ENCODE results near the gene ALG12.
"Not testable (repeated sequence)": the region's sequence is repeated elsewhere in the genome, so short reads cannot be mapped to it uniquely, and the experiment has no call there.

ALG12 gene

DNA sequence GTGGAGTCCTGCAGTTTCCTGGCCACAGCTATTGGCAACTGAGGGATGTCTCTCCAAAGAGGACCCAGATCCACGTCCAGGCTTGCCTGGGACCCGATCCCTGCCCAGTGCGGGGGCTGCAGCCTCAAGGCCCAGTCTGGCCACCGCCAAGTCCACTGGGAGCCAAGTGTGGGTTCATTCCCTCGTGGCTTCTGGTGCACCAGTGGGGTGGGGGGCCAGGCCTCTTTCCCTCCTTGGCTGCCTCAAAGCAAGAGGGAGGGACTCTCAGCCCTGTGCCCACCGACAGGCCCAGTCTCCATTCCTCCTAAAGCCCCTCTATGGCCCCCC is 29.0 kb upstream of the ALG12 start:
- H3K4me3 ChIP-seq (ENCODE audit: low read depth, low read length): no peak overlapping the region

DNA sequence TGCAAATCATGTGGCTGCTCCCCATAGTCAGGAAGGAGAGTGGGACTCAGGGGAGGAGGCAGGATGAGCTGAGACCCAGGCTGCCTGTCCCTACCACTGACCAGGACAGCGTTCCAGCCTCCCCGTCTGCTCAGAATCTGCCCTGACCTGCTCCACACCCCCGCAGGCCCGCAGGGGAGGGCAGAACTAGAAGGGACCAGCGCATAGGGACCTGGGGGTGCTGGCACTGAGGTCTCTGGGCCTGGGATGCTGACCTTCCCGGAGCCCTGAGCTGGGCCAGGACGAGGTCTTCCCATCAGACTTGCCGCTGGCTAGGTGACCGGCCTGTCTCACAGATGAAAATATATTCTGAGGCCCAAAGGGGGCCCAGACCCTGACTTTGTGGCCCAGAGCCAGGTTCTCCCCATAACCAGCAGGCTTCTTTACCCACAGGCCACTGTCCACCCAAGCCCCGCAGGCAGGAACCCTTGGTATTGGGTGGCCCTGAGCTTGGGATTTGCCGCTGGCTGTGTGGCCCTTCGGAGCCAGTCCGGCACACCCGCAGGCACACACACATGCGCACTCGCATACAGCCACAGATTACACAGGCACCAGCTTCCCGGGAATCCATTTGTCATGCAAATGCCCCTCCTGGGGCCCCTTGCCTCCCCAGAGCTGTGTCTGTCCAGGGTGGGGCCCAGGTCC is 28.5 kb upstream of the ALG12 start:
- no peak overlapping the region for H3K4me3 ChIP-seq (ENCODE audit: low read depth, low read length)

DNA sequence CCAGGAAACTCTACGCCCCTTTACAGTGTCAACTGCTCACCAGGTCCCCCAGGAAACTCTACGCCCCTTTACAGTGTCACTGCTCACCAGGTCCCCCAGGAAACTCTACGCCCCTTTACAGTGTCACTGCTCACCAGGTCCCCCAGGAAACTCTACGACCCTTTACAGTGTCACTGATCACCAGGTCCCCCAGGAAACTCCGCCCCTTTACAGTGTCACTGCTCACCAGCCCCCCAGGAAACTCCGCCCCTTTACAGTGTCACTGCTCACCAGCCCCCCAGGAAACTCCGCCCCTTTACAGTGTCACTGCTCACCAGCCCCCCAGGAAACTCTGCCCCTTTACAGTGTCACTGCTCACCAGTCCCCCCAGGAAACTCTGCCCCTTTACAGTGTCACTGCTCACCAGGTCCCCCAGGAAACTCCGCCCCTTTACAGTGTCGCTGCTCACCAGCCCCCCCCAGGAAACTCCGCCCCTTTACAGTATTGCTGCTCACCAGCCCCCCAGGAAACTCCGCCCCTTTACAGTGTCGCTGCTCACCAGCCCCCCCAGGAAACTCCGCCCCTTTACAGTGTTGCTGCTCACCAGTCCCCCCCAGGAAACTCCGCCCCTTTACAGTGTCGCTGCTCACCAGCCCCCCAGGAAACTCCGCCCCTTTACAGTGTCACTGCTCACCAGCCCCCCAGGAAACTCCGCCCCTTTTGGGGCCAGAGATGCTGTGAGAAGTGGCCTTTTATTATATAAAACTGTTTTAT is 27.0 kb upstream of the ALG12 start:
- H3K4me3 ChIP-seq (ENCODE audit: low read depth, low read length): not testable (repeated sequence)

DNA sequence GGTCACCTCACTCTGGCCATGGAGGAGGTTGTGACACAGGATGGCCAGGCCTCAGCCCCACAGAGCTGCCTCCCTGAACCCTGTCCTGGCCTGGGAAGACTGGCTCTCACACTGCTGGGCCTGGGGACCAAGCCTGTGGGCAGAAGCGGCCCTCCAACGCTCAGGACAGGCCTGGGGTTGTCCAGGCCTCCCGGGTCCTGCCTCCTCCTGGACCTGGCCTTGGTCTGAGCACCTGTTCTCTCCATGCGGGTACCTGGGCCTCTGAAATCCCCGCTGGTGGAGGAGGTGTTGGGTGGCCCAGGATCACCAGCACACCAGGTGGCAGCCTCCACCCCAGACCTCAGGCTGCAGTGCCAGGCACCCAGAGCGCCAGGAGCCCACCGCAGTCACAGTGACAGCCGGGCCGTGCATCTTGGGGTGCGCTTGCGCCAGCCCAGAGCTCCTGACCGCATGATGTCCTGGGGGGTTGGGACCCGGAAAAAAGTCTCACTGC is 26.2 kb upstream of the ALG12 start:
- H3K4me3 ChIP-seq (ENCODE audit: low read depth, low read length): no peak overlapping the region

DNA sequence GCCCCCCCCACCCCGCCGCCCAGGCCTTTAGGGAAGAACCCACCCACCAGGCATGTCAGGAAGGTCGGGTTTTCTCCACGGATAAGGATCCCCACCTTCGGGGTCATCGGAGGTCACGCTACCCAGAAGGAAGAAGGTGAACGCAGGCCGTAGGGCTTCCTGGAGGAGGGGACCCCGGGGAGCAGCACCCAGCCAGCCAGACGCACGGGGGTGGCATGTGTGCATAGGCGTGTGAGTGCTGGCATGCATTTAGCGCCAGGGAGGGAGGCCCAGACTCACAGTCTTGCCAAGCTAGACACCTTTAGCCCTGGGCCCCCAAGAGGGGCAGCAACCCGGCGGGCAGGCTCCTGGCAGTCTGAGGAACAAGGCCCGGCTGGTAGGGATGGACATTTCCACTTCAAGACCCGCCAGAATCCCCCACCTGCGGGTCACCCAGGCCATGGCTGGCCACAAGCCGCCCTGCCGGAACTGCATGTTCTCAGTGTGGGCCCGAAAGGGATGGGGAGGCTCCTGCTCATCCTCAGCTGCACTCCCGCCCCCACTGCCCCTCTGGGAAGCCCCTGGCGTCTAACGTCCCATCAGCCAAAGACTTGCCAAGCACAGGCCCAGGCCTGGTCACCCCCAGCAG is 25.6 kb upstream of the ALG12 start:
- H3K4me3 ChIP-seq (ENCODE audit: low read depth, low read length): no peak overlapping the region

DNA sequence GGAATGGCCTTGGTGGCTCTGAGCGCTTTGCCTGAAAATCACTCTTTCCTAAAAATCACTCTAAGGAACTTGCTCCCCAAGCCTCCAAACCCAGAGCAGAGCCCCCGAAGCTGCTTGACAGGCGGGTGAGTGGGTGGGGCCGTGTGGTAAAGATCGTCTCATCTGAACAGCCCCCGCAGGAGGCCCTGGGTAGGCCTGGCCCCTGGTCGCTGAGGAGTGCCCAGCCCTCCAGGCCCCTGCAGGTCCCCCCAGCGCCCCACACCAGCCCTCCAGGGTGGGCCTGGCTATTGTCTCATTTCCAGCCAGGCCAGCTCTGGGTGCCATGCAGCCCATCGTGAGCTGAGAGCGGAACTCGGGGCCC is 25.1 kb upstream of the ALG12 start:
- no peak overlapping the region for H3K4me3 ChIP-seq (ENCODE audit: low read depth, low read length)

DNA sequence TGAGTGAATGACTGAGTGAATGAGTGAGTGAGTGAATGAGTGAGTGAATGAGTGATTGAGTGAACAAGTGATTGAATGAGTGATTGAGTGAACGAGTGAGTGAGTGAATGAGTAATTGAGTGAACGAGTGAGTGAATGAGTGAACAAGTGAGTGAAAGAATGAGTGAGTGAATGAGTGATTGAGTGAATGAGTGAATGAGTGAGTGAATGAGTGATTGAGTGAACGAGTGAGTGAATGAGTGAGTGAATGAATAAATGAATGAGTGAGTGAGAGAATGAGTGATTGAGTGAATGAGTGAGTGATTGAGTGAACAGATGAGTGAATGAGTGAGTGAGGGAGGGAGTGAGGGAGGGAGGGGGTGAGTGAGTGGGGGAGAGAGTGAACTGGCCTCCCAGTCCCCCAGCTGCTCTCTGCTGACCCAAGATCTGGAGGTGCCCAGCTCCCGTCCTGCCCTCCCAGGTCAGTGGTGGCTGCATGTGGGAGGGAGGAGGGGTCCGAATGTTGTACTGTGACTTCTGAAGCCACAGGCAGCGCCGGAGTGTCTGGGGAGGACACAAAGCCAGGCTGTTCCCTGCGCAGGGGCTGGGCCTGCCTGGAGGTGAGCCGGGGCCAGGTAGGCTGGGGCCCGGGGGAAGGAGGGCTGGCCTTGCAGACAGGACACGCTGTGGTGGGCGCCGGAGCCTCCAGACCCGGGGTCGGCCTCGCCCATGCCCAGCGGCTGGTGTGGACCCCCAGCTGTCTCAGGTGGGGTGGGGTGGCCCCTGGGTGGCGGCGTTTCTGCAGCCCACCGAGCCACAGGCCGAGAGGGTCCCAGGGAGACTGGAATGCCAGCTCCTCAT is 24.5 kb upstream of the ALG12 start:
- H3K4me3 ChIP-seq (ENCODE audit: low read depth, low read length): no peak overlapping the region

DNA sequence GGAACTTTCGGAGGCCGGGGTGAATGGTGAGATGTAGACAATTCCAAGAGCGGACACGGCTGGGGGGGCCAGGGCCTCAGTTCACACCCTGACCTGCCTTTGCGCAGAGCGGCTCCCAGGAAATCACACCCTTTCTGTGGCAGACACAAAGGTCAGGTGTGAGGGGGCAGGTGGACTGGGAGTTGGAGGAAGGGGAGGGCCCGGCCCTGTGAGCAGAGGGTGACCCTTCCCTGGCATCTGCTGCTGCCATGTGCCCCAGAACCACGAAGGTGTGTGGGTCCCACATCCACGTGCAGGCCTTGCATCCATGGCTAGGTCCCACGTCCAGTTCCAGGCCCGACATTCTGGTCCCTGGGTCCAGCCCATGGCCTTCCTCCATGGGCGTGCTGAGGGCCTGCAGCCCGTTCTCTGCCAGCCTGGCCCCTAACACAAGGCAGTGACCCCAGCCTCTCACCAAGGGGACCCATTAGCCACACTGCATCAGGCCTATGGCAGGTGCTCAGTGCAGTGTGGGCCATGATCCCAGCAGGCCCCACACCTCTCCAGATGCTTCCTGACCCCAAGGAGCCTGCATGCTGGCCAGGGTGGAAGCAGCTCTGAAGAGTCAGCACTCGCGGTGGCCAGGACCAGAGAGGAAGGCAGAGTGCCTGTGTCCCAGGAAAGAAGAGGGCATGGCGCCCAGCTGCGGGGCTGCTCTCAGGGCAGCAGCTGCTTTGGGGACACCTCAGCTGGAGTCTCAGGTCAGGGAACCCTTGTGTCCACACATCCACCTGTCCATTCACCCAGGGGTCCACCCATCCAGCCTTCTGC is 23.5 kb upstream of the ALG12 start:
- no peak overlapping the region for H3K4me3 ChIP-seq (ENCODE audit: low read depth, low read length)

DNA sequence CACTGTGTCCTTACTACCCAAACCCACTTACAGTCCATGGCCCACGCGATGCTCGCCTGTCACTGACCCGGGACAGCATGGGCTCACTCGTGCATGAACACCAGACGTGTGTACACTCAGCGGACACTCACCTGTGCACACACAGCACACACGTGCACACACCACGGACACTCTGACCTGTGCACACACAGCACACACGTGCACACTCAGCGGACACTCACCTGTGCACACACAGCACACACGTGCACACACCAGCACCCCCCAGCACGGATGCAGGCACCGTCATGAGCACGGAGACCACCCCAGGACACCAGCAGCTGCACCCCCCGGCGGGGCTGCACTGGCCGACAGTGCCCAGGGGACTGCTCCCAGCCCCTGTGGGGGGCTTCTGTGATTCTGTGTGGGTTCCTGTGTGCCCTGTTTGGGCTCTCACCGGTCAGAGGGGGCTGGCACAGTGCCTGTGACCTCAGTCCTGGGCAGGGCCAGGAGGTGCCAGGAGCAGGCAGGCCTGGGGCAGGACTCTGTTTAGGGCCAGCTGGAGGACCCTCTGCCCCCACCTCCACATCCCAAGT is 20.4 kb upstream of the ALG12 start:
- no peak overlapping the region for H3K4me3 ChIP-seq (ENCODE audit: low read depth, low read length)

DNA sequence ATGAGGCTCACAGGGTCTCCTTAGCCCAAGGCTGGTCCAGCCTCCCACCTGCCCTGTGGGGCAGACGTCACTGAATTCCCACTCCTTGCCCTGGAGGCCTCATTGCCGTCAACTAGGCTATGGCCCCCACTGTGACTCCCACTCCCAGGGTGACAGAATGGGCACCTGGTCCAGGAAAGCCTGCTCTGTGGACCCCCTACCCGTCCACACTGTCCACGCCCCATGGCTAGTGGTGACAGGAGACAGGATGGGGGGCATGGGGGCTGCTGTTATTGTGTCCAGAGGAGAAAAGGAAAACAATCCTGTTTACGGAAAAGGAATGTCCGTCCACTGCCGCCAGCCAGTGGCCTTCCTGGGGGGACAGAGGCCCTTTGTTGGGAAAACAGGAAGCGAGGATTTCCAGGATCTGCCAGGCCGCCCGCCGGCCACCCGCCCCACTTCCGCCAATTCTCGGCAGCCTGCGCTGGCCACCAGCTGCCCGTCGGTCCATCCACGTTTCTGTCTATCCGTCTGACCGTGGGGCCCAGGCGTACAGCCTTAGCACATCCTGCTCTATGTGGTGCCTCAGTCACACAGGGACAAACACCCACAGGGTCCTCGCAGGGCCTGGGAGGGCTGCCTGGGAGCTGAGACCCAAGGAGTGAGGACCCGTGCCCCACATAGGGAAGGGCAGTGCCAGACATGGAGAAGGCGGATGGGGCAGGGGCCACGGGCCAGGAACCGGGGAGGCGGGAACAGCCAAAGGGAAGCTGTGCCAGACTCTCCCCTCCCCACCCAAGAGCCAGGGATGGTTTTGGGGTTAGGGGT is 19.7 kb upstream of the ALG12 start:
- no peak overlapping the region for H3K4me3 ChIP-seq (ENCODE audit: low read depth, low read length)

DNA sequence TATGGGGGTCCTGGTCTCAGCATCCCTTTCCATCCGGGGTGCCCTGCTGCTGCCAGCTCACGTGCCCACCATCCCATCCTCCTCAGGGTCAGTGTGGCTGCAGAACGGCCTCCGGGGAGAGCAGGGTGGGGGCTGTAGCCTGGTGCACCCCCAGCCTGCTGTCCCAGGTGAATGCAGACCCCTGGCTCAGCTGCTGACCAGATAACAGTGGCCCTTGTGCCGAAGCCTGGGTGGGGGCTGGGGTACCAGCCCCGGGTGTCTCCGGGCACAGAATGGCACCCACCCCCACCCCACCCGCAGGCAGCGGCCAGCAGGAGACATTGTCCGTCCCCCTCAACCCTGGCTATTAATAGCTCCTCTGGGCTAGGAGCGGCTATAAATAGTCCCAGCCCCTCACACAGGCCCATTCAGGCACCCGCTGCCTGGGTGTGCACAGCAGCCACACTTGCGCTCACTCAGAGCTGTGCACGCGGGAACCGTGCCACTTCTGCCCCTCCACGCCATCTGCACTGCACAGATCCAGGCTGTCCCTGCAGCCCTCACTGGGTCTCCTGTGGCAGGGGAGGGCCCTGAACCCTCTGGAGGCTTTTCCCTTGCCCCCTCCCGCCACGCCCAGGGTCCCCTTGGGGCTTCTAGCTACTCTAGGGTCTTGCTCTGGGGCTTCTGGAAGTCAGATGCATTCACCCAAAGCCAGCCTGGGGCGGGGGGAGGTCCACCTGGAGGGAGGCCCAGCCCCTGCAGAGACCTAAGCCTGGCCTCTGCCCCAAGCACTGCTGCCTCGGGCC is 18.9 kb upstream of the ALG12 start:
- H3K4me3 ChIP-seq (ENCODE audit: low read depth, low read length): no peak overlapping the region

DNA sequence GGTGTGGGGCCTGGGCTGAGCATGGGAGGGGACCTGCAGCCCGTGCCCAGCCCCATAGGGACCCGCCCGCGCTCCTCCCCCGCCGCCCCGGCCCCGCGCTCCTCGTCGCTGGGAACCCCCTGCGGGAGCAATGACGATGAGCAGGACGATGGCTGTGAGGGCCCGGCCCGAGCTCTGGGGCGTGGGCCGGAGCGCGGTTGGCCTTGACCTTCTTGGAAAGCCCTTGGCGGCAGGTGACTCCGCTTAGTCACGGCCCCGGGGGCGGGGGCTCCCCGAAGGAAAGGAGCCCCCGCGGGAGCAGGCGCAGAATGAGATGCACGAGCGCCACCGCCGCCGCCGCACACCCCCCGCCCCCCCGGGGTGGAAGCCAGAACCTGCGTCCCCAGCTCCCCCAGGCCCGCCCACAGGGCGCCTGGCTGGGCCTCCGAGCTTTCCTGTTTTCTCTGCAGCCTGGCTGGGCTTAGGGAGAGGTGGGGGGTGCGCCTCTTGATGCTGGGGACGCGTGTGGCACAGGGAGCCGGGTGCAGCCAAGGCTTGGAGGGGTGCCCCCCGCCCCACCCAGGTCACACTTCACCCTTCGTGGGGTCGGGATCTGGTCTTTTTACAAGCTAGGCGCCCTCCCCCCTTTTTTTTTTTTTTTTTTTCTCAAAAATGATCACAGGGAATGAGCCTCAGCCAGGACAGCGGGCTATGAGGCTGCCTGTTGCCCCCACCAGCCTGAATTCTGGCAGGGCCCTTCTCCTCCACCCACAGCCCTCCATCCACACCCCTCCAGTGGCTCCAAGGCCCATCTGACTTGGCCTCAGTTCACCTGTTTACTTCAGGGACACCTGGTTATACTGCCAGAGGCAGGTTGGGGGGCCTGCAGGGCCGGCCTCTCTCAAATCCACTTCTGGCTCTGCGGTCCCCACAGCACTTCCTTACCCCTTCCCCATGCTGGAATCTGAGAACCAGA is 18.1 kb upstream of the ALG12 start:
- H3K4me3 ChIP-seq (ENCODE audit: low read depth, low read length): peak overlapping the region; percentile 2

DNA sequence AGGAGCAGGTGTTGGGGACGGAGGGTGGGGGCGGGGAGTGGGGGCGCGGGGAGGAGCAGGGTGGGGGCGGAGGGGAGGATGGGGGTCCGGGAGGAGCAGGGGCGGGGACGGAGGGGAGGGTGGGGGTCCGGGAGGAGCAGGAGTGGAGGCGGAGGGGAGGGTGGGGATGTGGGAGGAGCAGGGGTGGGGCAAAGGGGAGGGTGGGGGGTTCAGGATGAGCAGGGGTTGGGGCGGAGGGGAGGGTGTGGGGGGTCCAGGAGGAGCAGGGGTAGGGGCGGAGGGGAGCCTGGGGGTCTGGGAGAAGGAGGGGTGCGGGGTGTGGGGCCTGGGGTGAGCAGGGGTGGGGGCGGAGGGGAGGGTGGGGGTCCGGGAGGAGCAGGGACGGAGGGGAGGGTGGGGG is 17.3 kb upstream of the ALG12 start:
- no peak overlapping the region for H3K4me3 ChIP-seq (ENCODE audit: low read depth, low read length)

DNA sequence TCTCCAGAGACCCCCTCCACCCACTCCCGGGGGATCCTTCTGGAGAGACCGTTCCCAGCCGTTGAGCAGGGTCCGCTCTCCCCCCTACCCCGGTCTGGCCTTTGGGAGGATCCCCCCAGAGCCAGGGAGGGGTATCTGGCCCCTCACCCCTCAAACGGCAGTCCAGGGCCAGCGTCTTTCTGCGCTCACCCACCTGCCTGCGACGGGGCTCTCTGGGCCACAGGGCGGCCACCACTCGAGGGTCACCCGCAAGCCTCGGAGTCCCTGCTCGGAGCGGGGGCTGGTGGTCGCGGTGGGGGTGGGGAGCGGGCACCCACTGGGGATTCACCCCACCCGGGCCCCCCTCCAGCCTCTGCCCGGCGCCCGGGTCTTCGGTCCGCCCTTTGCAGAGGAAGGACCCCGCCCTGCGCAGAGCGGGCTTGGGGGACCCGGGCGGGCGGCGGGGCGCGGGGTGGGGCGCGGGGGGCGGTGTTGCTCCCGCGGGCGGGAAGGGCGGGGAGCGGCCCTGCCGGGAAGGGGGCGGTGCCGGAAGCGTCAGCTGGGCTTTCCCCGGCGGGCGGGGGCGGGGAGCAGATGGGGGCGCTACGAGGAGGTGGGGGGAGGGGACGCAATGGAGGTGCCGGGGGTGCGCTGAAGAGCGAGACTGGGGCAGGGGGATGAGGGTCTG is 16.8 kb upstream of the ALG12 start:
- H3K4me3 ChIP-seq (ENCODE audit: low read depth, low read length): peak overlapping the region; percentile 8

DNA sequence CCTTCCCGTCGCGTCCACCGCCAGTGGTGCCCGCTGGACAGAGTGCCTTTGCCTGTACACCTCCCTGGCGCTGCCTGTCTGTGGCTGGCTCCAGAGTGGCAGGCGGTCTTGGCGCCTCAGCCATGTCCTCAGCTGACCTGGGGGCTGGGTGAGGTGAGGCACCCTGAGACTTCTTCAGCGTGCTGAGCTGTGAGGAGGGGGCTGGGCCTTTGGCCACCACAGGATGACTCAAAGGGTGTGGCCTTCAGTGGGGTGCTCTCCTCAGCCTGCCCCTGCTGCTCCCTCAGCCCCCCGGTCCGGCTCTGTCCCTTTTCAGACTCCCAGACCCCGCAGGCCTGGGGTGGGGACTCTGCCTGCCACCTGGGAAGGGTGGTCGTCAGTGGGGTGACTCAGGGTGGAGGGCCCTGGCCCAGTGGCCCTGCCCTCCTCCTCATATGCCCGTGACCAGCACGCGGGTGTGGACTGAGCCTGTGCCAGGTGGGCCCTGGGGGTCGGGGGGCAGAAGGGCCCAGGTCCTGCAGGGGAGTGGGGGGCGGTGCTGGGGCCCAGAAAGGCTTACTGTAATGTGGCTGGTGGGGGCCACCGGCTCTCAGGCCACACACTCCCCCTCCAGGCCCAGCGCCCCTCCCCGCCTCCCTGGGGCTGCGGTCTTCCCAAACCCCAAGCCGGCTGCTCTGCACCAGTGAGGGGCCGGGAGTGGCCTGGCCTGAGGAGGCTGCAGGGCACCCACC is 16.1 kb upstream of the ALG12 start:
- H3K4me3 ChIP-seq (ENCODE audit: low read depth, low read length): no peak overlapping the region

Data from iPS-11a (cell line).